Peyer's patch (tissue), 4 donors: ENCODE data around the gene DDB1. TPM values are rescaled to one million over a fixed set of nuclear protein-coding genes. Genes with fewer than 3 reads are reported as not detected.

Experiments
- DNase-seq, 3 donors: peaks; one replicate each; pipeline ENCODE4 v3.0.0-alpha.2; 2017 to 2019
- H3K27ac ChIP-seq, 4 donors: fragments of 200-600 bp; sonication (generic); one replicate each; pipeline ENCODE4 v1.5.1; 2016 to 2019
- H3K27me3 ChIP-seq, 2 donors: fragments of 200-600 bp; sonication (generic); one replicate each; pipeline ENCODE4 v1.5.1; 2019
- H3K36me3 ChIP-seq, 3 donors: fragments of 200-600 bp; sonication (generic); one replicate each; pipeline ENCODE4 v1.5.1; 2016 to 2019
- H3K4me1 ChIP-seq, 4 donors: fragments of 200-600 bp; sonication (generic); one replicate each; pipeline ENCODE4 v1.5.1; 2016 to 2019
- H3K4me3 ChIP-seq, 4 donors: fragments of 200-600 bp; sonication (generic); 1 replicate in 3 of 4; 2 replicates in 1 of 4; pipeline ENCODE4 v1.5.1; 2016 to 2019; ENCODE audit warnings: mild to moderate bottlenecking in 1 of 4
- H3K9me3 ChIP-seq, 4 donors: fragments of 200-600 bp; sonication (generic); one replicate each; pipeline ENCODE4 v1.5.1; 2016 to 2019; ENCODE audit warnings: mild to moderate bottlenecking in 1 of 4
- POLR2A ChIP-seq, 2 donors: fragments of 450-650 bp; IDR thresholded peaks; one replicate each; pipeline ENCODE4 v1.5.1; 2017; ENCODE audit warnings: antibody characterized with exemption in 2 of 2, mild to moderate bottlenecking in 2 of 2, moderate library complexity in 2 of 2
- total RNA-seq, 4 donors: library from RNA; depleted of rRNA; stranded (reverse); fragments of >200 nt; gene quantifications; one replicate each; pipeline ENCODE4 v1.1.0, GENCODE V29; 2016
- TF ChIP-seq, protein P1 (sequence below), 6 experiments: fragments of 450-650 bp in 4 of 6; fragments of 200-600 bp in 2 of 6; sonication (generic) in 1 of 6; IDR thresholded peaks; one replicate each; pipeline ENCODE4 v1.5.1; 2017 to 2019; ENCODE audit warnings: antibody characterized with exemption in 6 of 6, mild to moderate bottlenecking in 3 of 6, moderate library complexity in 1 of 6

DDB1 gene
- total RNA-seq, 4 donors from 2014 or later = 76.7 to 168 (median 136) TPM

DNA sequence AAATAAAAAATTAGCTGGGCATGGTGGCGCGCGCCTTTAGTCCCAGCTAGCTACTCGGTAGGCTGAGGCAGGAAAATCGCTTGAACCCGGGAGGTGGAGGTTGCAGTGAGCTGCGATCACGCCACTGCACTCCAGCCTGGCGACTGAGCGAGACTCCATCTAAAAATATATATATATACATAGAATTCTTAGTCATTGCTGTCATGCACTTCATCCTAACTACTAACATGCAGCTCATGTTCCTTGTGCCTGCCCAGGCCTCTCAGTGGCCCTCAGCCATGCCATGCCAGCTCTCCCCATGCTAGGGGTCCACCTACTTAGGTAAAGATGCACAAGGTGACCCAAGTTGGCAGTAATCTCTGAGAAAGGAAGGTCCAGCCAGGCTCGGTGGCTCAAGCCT is 25.7 kb upstream of the DDB1 start:
- no peaks in the 10 kb centered on the region for H3K27me3 ChIP-seq
- H3K27ac ChIP-seq = peak overlapping the region in 2 of 4 donors; percentile 92 to 94
- no peak for DNase-seq
- peaks cover 4 to 36% (median 22%) of the 10 kb centered on the region in 4 donors for H3K4me1 ChIP-seq
- H3K9me3 ChIP-seq = no peaks in the 10 kb centered on the region
- TF ChIP-seq POLR2A (IDR thresholded peaks at IDR 0.05) = no peak
- H3K4me3 ChIP-seq = no peak overlapping the region
- H3K36me3 ChIP-seq = peaks cover 0 to 11% (median 0%) of the 10 kb centered on the region in 3 donors

DNA sequence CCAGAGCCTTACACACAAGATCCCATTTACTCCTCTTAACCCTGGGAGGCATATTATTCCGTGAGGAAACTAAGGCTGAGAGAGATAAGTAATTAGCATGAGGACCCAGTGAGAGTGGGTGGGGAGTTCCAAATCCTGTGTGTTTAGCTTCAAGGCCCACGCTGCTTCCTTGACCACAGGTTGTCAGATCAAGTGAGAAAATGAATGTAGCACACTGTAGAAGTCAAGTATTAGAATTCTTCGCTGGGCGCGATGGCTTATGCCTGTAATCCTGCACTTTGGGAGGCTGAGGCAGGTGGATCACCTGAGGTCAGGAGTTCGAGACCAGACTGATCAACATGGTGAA is 25.0 kb upstream of the DDB1 start:
- no peaks in the 10 kb centered on the region for H3K27me3 ChIP-seq
- H3K36me3 ChIP-seq = peaks cover 0 to 18% (median 0%) of the 10 kb centered on the region in 3 donors
- peak overlapping the region in 1 of 4 donors; percentile 2 for H3K4me3 ChIP-seq
- no peak for DNase-seq
- peak overlapping the region in 3 of 4 donors; percentile 30 to 94 (median 52) for H3K27ac ChIP-seq
- TF ChIP-seq, protein P1, sequence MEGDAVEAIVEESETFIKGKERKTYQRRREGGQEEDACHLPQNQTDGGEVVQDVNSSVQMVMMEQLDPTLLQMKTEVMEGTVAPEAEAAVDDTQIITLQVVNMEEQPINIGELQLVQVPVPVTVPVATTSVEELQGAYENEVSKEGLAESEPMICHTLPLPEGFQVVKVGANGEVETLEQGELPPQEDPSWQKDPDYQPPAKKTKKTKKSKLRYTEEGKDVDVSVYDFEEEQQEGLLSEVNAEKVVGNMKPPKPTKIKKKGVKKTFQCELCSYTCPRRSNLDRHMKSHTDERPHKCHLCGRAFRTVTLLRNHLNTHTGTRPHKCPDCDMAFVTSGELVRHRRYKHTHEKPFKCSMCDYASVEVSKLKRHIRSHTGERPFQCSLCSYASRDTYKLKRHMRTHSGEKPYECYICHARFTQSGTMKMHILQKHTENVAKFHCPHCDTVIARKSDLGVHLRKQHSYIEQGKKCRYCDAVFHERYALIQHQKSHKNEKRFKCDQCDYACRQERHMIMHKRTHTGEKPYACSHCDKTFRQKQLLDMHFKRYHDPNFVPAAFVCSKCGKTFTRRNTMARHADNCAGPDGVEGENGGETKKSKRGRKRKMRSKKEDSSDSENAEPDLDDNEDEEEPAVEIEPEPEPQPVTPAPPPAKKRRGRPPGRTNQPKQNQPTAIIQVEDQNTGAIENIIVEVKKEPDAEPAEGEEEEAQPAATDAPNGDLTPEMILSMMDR (IDR thresholded peaks at IDR 0.05) = no peak
- no peak for TF ChIP-seq POLR2A (IDR thresholded peaks at IDR 0.05)
- H3K4me1 ChIP-seq = peaks cover 4 to 40% (median 21%) of the 10 kb centered on the region in 4 donors
- H3K9me3 ChIP-seq = no peaks in the 10 kb centered on the region

DNA sequence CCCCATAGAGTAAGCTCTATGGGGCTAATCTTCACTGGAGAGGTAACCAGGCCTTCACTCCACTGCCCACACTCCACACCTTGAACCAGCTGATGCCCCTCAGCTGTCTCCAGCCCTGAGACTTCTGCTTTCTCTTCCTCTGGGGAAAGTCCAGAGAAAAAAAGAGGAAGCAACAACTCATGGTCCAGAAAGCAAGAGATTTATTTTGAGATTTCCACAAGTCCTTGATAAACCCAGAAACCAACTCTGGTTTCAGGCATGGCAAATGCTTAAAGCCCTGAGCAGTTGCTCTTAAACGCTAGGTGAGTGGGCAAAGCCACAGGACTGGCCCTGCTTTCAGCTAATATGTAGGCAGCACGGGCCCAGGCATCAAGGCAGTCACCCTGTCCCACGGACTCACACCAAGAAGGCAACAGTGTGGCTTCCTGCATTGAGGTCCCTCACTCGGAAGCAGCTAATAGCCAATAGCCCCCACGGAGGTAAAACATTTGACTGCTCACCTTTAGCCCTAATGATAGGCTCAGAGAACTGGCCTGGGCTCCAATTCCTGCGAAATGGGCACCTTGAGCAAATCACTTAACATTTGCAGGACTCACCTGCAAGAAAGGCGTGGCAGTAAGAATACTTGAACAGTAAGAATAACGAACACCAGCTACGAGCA is 24.5 kb upstream of the DDB1 start:
- TF ChIP-seq POLR2A (IDR thresholded peaks at IDR 0.05) = no peak
- TF ChIP-seq, protein P1 (IDR thresholded peaks at IDR 0.05) = no peak
- peaks cover 0 to 23% (median 0%) of the 10 kb centered on the region in 3 donors for H3K36me3 ChIP-seq
- DNase-seq = peak in 2 of 3 donors; percentile 73 to 81
- no peaks in the 10 kb centered on the region for H3K9me3 ChIP-seq
- H3K27me3 ChIP-seq = no peaks in the 10 kb centered on the region
- H3K4me3 ChIP-seq = peak overlapping the region in 1 of 4 donors; percentile 2
- H3K4me1 ChIP-seq = peaks cover 4 to 40% (median 20%) of the 10 kb centered on the region in 4 donors
- H3K27ac ChIP-seq = peak overlapping the region in 3 of 4 donors; percentile 30 to 94 (median 61)

DNA sequence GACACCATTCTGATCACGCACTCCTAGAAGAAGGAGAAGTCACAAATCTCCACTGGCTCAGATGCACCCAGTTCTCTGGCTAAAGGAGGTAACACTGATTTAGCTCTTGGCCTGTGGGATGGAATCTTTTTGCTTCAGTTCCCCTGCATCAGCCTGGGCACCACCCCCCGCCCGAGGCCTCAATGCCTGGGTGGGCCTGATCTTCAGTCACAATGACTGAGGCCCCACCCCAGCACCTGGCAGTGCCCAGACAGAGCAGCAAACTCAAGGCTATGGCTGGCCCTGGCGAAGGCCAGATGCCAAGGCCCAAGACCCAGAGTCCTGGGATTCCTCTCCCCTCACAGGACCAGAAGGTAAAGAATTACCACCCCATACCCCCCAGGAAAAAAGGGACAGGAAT is 23.8 kb upstream of the DDB1 start:
- no peaks in the 10 kb centered on the region for H3K9me3 ChIP-seq
- H3K27ac ChIP-seq = peak overlapping the region in 2 of 4 donors; percentile 61 to 94
- peaks cover 0 to 30% (median 0%) of the 10 kb centered on the region in 3 donors for H3K36me3 ChIP-seq
- no peak overlapping the region for H3K4me3 ChIP-seq
- DNase-seq = peak in 2 of 3 donors; percentile 46 to 62
- no peaks in the 10 kb centered on the region for H3K27me3 ChIP-seq
- no peak for TF ChIP-seq POLR2A (IDR thresholded peaks at IDR 0.05)
- TF ChIP-seq, protein P1 (IDR thresholded peaks at IDR 0.05) = no peak
- peaks cover 4 to 40% (median 20%) of the 10 kb centered on the region in 4 donors for H3K4me1 ChIP-seq

DNA sequence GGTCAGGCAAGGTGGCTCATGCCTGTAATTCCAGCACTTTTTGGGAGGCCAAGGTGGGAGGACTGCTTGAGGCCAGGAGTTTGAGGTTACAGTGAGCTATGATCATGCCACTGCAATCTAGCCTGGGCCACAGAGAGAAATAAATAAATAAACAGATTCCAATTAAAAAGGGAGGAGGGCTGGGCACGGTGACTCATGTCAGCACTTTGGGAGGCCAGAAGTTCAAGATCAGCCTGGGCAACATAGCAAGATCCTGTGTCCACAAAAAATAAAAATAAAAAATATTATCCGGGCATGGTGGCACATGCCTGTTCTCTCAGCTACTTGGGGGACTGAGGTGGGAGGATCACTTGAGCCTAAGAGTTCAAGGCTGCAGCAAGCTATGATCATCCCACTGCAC is 21.3 kb upstream of the DDB1 start:
- Histone ChIP-seq H3K27ac (peak overlapping the region; percentile 56 to 82 (median 64)), H3K4me3 (no peak overlapping the region), H3K36me3 (peaks cover 0 to 54% (median 0%) of the 10 kb centered on the region in 3 donors), H3K4me1 (peaks cover 4 to 40% (median 13%) of the 10 kb centered on the region in 4 donors), H3K9me3 (no peaks in the 10 kb centered on the region), H3K27me3 (no peaks in the 10 kb centered on the region)
- TF ChIP-seq, protein P1 (IDR thresholded peaks at IDR 0.05) = no peak
- TF ChIP-seq POLR2A (IDR thresholded peaks at IDR 0.05) = no peak
- DNase-seq = no peak
